IPS-18c (cell line): Measurements from ENCODE around the gene AGTPBP1.

Experiments
- H3K4me3 ChIP-seq: 2 replicates; pipeline ENCODE4 v1.7.0; 2013; ENCODE audit warnings: low read depth, mild to moderate bottlenecking, low read length, moderate library complexity; ENCODE audit not compliant: insufficient read depth
- H3K9me3 ChIP-seq: one replicate; pipeline ENCODE4 v1.6.1; 2013; ENCODE audit warnings: mild to moderate bottlenecking, low read length, moderate library complexity; ENCODE audit not compliant: control insufficient read depth, insufficient read depth

AGTPBP1 gene

DNA sequence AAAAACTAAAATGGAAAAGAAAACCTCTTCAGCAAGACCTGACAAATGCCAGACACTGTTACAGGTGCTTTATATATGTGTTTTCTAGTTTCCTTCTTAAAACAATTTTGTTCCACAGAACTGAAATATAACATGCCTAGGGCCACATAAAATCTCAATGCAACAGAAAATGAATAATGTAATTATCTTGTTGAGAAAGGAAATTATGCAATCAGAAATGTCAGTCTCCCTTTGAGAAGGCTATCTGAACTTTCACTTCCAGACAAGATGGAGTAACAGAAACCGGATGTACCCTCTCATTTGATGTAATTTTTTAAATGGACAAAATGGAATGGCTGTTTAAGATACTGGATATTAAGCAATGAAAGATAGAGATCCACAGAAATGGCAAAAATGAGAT lies 79.2 kb downstream of the AGTPBP1 start:
- Histone ChIP-seq H3K4me3 (no peak overlapping the region), H3K9me3 (no peaks in the 10 kb centered on the region)

DNA sequence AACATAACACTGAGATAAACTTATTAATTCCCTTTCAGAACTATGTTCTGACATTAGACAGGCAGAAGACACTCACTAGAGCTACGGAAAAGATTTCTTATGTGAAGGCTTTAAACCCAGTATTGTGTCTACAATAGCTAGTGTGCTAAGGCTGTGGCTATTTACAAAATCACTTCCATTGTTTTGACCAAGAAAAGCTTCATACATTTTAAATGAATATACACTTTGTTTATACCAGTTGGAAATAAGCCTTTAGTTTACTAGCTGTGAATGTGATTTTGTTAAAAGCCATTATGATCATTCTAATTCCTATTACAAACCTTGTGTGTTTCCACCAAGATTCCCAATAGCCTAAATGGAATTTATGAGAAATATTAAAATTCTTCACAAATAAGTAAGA lies 83.0 kb downstream of the AGTPBP1 start:
- Histone ChIP-seq H3K4me3 (no peak overlapping the region), H3K9me3 (no peaks in the 10 kb centered on the region)

DNA sequence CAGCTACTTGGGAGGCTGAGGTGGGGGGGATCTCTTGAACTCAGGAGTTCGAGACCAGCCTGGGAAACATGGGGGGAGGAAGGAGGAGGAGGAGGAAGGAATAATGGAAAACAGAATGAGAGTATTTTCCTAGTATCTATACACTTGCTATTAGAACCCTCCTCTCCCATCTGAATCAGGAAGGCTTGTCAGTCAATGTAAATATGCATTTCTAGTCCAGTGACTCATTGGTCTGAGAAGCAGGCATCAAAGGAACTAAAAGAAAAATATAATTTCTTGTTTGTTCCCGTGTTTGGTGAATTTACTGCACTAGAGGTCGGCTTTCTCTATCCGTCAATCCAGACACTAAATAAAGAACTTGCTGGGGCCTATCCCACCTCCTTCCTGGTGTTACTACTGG lies 88.6 kb downstream of the AGTPBP1 start:
- H3K4me3 ChIP-seq = no peak overlapping the region
- no peaks in the 10 kb centered on the region for H3K9me3 ChIP-seq

GRCh38 chr9:85647571-85647970 lies 94.2 kb downstream of the AGTPBP1 start:
- Histone ChIP-seq H3K9me3 (no peaks in the 10 kb centered on the region), H3K4me3 (no peak overlapping the region)

DNA sequence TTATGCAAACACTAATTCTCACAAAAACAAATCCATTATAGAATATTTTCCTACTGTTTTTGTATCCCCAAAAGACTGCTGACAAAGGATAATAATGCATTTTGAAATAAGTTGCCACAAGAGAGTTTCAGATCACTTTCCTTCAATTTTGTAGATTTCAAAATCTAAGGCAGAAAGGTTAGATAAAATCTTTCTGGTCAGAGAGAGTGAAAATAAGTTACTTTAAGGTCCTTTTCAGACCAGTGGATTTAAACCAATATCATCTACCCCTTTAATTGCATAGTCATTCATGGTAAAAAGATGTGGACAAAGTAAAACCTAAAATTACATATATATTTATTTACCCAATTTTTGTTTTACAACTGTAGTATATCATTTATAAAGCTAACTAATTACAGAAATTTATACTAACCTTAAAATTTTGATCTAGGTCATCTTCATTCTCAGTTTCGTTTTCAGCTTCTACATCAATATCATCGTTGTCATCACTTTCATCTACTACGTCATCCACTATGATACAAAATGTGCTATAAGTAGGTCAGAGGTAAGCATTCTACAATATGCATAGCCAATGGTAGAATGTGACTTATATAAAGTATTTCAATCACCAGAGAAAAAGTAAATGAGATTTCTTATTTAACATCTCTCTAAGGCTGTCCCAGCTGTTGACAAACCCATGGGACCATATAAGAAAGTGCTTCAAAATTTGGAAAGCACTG lies 95.7 kb downstream of the AGTPBP1 start:
- Histone ChIP-seq H3K9me3 (no peaks in the 10 kb centered on the region), H3K4me3 (no peak overlapping the region)

GRCh38 chr9:85640425-85640824 lies 101.3 kb downstream of the AGTPBP1 start:
- H3K4me3 ChIP-seq = no peak overlapping the region

GRCh38 chr9:85639675-85640186 lies 102.0 kb downstream of the AGTPBP1 start:
- no peaks in the 10 kb centered on the region for H3K9me3 ChIP-seq
- no peak overlapping the region for H3K4me3 ChIP-seq

More at GRCh38 chr9:85640425-85640824, 101.3 kb downstream of the AGTPBP1 start:
- no peaks in the 10 kb centered on the region for H3K9me3 ChIP-seq

DNA sequence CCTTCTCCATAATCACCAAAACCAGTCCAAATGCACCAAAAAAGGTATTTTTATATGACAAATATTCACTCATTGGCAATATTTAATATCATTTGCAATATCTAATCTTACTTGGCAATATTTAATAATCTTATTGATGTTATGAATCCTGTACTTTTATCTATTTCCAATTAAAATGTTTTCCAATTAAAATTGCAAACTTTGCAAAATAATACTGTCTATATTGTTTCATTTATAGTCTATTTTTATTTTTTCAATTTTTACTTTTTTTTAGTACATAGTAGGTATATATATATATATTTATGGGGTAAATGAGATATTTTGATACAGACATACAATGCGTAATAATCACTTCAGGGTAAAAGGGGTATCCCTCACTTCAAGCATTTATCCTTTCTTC lies 109.9 kb downstream of the AGTPBP1 start:
- no peaks in the 10 kb centered on the region for H3K9me3 ChIP-seq
- no peak overlapping the region for H3K4me3 ChIP-seq

DNA sequence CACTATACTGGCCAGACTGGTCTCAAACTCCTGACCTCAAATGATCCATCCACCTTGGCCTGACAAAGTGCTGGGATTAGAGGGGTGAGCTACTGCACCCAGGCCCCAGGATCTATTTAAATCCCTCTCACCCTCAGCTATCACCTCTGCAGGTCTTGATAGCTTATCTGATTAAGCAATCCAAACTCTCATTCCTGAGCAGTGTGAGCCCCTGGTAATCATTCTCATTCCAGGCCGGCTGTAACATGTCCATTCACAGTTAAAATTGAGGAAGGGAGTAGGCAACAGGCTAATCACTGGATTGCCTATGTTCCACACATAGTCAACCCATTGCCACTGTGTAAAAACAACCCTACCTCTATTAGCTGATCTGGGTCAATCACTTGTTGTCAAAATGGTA lies 111.1 kb downstream of the AGTPBP1 start:
- Histone ChIP-seq H3K4me3 (no peak overlapping the region), H3K9me3 (no peaks in the 10 kb centered on the region)

GRCh38 chr9:85617141-85617670 lies 124.5 kb downstream of the AGTPBP1 start:
- no peaks in the 10 kb centered on the region for H3K9me3 ChIP-seq
- H3K4me3 ChIP-seq = no peak overlapping the region

DNA sequence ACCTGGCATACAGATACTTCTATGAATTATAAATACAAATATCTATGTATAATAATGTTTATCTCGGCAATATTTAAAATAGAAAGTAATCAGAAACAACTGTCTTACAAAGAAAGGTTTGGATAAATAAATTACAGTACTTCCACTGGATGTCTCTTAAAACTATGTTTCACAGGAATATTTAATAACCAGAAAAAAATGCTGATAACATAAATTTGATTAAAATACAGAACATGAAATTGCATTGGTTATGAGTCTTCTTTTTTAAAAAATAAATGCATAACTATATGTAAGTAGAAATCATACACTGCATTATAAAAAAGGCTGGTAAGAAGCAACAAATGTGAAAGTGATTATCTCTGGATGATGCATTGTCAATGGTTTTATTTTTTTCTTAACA lies 126.0 kb downstream of the AGTPBP1 start:
- Histone ChIP-seq H3K9me3 (no peaks in the 10 kb centered on the region), H3K4me3 (no peak overlapping the region)

GRCh38 chr9:85610074-85610860 lies 131.5 kb downstream of the AGTPBP1 start:
- H3K4me3 ChIP-seq = no peak overlapping the region
- H3K9me3 ChIP-seq = no peaks in the 10 kb centered on the region

DNA sequence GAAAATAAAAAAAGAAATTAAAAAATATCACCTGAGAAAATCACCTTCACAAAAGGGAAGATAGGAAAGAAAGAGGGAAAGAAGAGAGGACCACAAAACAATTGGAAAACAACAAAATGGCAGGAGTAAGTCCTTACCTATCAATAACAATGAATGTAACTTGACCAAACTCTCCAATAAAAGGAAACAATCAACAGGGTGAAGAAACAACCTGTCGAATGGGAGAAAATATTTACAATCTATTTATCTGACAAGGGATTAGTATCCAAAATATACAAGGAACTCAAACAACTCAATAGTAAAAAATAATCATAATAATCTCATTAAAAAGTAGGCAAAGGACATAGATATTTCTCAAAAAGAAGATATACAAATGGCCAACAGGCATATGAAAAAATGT lies 135.8 kb downstream of the AGTPBP1 start:
- Histone ChIP-seq H3K9me3 (no peaks in the 10 kb centered on the region), H3K4me3 (no peak overlapping the region)

DNA sequence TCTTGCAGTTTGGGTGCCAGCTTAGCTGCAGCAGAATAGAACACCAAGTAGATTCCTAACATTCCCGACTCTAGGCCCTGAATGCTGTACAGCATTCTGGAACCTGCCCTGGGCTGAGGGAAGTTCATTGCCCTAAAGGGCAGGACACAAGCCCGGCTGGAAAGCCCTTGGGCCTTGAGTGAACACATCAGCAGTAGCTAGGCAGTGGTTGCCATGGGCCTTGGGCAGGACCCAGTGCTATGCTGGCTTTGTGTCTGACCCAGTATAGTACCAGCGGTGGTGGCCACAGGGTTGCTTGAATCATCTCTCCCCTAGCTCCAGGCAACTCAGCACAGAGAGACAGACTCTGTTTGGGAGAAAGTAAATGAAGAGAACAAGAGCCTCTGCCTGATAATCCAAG lies 137.8 kb downstream of the AGTPBP1 start:
- no peaks in the 10 kb centered on the region for H3K9me3 ChIP-seq
- H3K4me3 ChIP-seq = no peak overlapping the region

DNA sequence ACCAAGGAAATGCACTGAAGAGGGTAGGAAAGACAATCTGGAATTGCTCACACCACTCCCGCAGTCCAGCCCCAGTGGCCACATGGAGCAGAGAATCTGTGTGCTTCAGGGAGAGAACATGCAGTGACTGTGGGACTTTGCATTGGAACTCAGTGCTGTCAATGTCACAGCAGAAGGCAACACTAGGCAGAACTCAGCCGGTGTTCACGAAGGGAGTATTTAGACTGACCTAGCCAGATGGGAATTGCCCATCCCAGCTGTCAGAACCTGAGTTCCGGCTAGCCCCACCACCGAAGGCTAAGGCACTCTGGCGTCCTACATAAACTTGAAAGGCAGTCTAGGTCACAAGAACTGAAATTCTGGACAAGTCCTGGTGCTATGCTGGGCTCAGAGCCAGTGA lies 139.0 kb downstream of the AGTPBP1 start:
- H3K9me3 ChIP-seq = no peaks in the 10 kb centered on the region
- no peak overlapping the region for H3K4me3 ChIP-seq

GRCh38 chr9:85600675-85601263 lies 141.0 kb downstream of the AGTPBP1 start:
- no peaks in the 10 kb centered on the region for H3K9me3 ChIP-seq
- H3K4me3 ChIP-seq = no peak overlapping the region

GRCh38 chr9:85599540-85600105 lies 142.1 kb downstream of the AGTPBP1 start:
- H3K9me3 ChIP-seq = no peaks in the 10 kb centered on the region
- H3K4me3 ChIP-seq = no peak overlapping the region
